Neural progenitor cell (in vitro differentiated cells): ENCODE data around the gene AQP5. TPM values are rescaled to one million over a fixed set of nuclear protein-coding genes. Genes with fewer than 3 reads are reported as not detected.

Experiments used
- DNase-seq: peaks from one replicate; pipeline ENCODE4 v3.0.0-alpha.2; 2016; ENCODE audit warnings: low spot score
- H2AFZ ChIP-seq: fragments of 200-600 bp; sonication (generic); replicated peaks from 2 replicates; pipeline ENCODE4 v1.6.1; 2016; ENCODE audit warnings: antibody characterized with exemption
- H3F3A ChIP-seq: fragments of 200-600 bp; sonication (generic); 2 replicates; pipeline ENCODE4 v1.6.1; 2016; ENCODE audit warnings: antibody characterized with exemption, low read depth
- H3K27ac ChIP-seq: fragments of 200-600 bp; sonication (generic); 2 replicates; pipeline ENCODE4 v1.5.1; 2016; ENCODE audit warnings: mild to moderate bottlenecking
- H3K27me3 ChIP-seq: fragments of 200-600 bp; sonication (generic); 2 replicates; pipeline ENCODE4 v1.6.1; 2016; ENCODE audit warnings: mild to moderate bottlenecking, moderate library complexity
- H3K36me3 ChIP-seq: fragments of 200-600 bp; sonication (generic); 2 replicates; pipeline ENCODE4 v1.5.1; 2016
- H3K4me1 ChIP-seq: fragments of 200-600 bp; sonication (generic); 2 replicates; pipeline ENCODE4 v1.6.1; 2016; ENCODE audit warnings: mixed run types
- H3K4me2 ChIP-seq: fragments of 200-600 bp; sonication (generic); 2 replicates; pipeline ENCODE4 v1.6.1; 2016
- H3K4me3 ChIP-seq: fragments of 200-600 bp; sonication (generic); 2 replicates; pipeline ENCODE4 v1.5.1; 2016
- H3K79me2 ChIP-seq: fragments of 200-600 bp; sonication (generic); 2 replicates; pipeline ENCODE4 v1.6.1; 2016; ENCODE audit warnings: low read depth
- H3K9ac ChIP-seq: fragments of 200-600 bp; sonication (generic); 2 replicates; pipeline ENCODE4 v1.6.1; 2016
- H3K9me3 ChIP-seq: fragments of 200-600 bp; sonication (generic); 2 replicates; pipeline ENCODE4 v1.5.1; 2016; ENCODE audit warnings: low read depth
- H4K20me1 ChIP-seq: fragments of 200-600 bp; sonication (generic); 2 replicates; pipeline ENCODE4 v1.6.1; 2016; ENCODE audit warnings: low read depth
- H3K27ac Mint-ChIP-seq: 3 replicates; pipeline ENCODE4 v1.8.0; 2021; ENCODE audit warnings: mixed read lengths
- H3K27me3 Mint-ChIP-seq: 2 replicates; pipeline ENCODE4 v1.8.0; 2022; ENCODE audit warnings: low read depth, mild to moderate bottlenecking, inconsistent platforms, moderate library complexity, mixed read lengths; ENCODE audit not compliant: insufficient read depth
- H3K36me3 Mint-ChIP-seq: 3 replicates; pipeline ENCODE4 v1.8.0; 2021; ENCODE audit warnings: mixed read lengths
- H3K4me1 Mint-ChIP-seq: 3 replicates; pipeline ENCODE4 v1.8.0; 2021; ENCODE audit warnings: mixed read lengths
- H3K4me3 Mint-ChIP-seq: 3 replicates; pipeline ENCODE4 v1.8.0; 2021; ENCODE audit warnings: mild to moderate bottlenecking, moderate library complexity, mixed read lengths
- H3K9me3 Mint-ChIP-seq: 3 replicates; pipeline ENCODE4 v1.8.0; 2020; ENCODE audit warnings: mixed read lengths
- EZH2 ChIP-seq: fragments of 200-600 bp; sonication (generic); IDR thresholded peaks from 2 replicates; pipeline ENCODE4 v1.6.1; 2017; ENCODE audit warnings: antibody characterized with exemption, mild to moderate bottlenecking, moderate library complexity
- EZH2phosphoT487 ChIP-seq: fragments of 200-600 bp; sonication (generic); IDR thresholded peaks from 2 replicates; pipeline ENCODE4 v1.6.1; 2017; ENCODE audit warnings: antibody characterized with exemption
- total RNA-seq: library from RNA; depleted of rRNA; stranded (reverse); fragments of >200 nt; gene quantifications from 2 replicates; pipeline ENCODE4 v1.2.3, GENCODE V29; 2015; ENCODE audit warnings: low replicate concordance
- TF ChIP-seq, protein P1 (sequence below): fragments of 200-600 bp; sonication (generic); IDR thresholded peaks from 2 replicates; pipeline ENCODE4 v1.5.1; 2017; ENCODE audit warnings: antibody characterized with exemption, mild to moderate bottlenecking

Gene AQP5
- total RNA-seq, 1 donor from 2014 or later, result not detected

DNA sequence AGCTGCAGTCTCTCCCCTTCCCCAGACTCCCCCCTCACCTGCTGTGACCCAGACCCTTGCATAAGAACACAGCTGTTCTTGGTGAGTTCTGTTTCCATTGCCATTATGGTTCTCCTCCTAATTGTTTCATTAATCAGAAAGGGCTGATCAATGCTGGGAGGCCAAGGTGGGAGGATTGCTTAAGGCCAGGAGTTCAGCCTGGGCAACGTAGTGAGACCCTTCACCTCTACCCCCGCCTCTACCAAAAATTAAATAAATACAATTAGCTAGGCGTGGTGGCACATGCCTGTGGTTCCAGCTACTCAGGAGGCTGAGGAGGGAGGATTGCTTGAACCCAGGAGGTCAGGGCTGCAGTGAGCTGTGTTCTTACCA lies 40.8 kb upstream of the AQP5 start:
- H3K9me3 ChIP-seq, result no peaks in the 10 kb centered on the region
- peaks cover 20% of the 10 kb centered on the region for H3K4me1 Mint-ChIP-seq
- no peak overlapping the region for H3K4me3 ChIP-seq
- H3F3A ChIP-seq, result no peaks in the 10 kb centered on the region
- H3K36me3 Mint-ChIP-seq, result no peaks in the 10 kb centered on the region
- H3K9ac ChIP-seq, result no peak overlapping the region
- H4K20me1 ChIP-seq, result no peaks in the 10 kb centered on the region
- H3K4me1 ChIP-seq, result no peaks in the 10 kb centered on the region
- H3K27ac Mint-ChIP-seq, result no peak overlapping the region
- H3K27me3 Mint-ChIP-seq, result peaks cover 13% of the 10 kb centered on the region
- no peak overlapping the region for H2AFZ ChIP-seq
- no peak for DNase-seq
- TF ChIP-seq, protein P1, sequence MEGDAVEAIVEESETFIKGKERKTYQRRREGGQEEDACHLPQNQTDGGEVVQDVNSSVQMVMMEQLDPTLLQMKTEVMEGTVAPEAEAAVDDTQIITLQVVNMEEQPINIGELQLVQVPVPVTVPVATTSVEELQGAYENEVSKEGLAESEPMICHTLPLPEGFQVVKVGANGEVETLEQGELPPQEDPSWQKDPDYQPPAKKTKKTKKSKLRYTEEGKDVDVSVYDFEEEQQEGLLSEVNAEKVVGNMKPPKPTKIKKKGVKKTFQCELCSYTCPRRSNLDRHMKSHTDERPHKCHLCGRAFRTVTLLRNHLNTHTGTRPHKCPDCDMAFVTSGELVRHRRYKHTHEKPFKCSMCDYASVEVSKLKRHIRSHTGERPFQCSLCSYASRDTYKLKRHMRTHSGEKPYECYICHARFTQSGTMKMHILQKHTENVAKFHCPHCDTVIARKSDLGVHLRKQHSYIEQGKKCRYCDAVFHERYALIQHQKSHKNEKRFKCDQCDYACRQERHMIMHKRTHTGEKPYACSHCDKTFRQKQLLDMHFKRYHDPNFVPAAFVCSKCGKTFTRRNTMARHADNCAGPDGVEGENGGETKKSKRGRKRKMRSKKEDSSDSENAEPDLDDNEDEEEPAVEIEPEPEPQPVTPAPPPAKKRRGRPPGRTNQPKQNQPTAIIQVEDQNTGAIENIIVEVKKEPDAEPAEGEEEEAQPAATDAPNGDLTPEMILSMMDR, result no peak
- TF ChIP-seq EZH2 (no peak), EZH2phosphoT487 (no peak)
- H3K36me3 ChIP-seq, result no peaks in the 10 kb centered on the region
- H3K4me3 Mint-ChIP-seq, result no peak overlapping the region
- no peaks in the 10 kb centered on the region for H3K9me3 Mint-ChIP-seq
- H3K27ac ChIP-seq, result no peak overlapping the region
- H3K4me2 ChIP-seq, result no peak overlapping the region
- no peaks in the 10 kb centered on the region for H3K27me3 ChIP-seq
- H3K79me2 ChIP-seq, result no peaks in the 10 kb centered on the region

DNA sequence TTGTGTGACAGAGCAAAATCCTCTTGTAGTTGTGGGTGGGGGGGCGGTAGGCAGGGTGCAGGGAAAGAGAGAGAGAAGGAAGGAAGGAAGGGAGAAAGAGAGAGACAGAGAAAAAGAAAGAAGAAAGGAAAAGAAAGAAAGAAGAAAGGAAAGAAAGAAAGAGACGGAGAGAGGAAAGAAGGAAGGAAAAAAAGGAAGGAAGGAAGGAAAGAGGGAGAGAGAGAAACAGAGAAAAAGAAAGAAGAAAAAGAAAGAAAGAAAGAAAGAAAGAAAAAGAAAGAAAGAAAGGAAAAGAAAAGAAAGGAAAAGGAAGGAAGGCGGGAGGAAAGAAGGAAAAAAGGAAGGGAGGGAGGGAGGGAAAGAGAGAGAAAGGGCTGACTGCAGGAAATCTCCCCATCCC lies 40.4 kb upstream of the AQP5 start:
- no peaks in the 10 kb centered on the region for H3K4me1 ChIP-seq
- H3F3A ChIP-seq, result no peaks in the 10 kb centered on the region
- H3K4me3 Mint-ChIP-seq, result no peak overlapping the region
- peaks cover 13% of the 10 kb centered on the region for H3K27me3 Mint-ChIP-seq
- H3K36me3 Mint-ChIP-seq, result no peaks in the 10 kb centered on the region
- no peak overlapping the region for H3K9ac ChIP-seq
- no peak overlapping the region for H3K27ac ChIP-seq
- no peaks in the 10 kb centered on the region for H3K36me3 ChIP-seq
- H3K4me3 ChIP-seq, result no peak overlapping the region
- no peak overlapping the region for H2AFZ ChIP-seq
- H3K4me1 Mint-ChIP-seq, result peaks cover 20% of the 10 kb centered on the region
- H3K9me3 Mint-ChIP-seq, result no peaks in the 10 kb centered on the region
- TF ChIP-seq EZH2 (no peak), EZH2phosphoT487 (no peak)
- TF ChIP-seq, protein P1, result no peak
- H3K27ac Mint-ChIP-seq, result no peak overlapping the region
- DNase-seq, result no peak
- H3K79me2 ChIP-seq, result no peaks in the 10 kb centered on the region
- H4K20me1 ChIP-seq, result no peaks in the 10 kb centered on the region
- H3K27me3 ChIP-seq, result no peaks in the 10 kb centered on the region
- H3K4me2 ChIP-seq, result no peak overlapping the region
- H3K9me3 ChIP-seq, result no peaks in the 10 kb centered on the region

DNA sequence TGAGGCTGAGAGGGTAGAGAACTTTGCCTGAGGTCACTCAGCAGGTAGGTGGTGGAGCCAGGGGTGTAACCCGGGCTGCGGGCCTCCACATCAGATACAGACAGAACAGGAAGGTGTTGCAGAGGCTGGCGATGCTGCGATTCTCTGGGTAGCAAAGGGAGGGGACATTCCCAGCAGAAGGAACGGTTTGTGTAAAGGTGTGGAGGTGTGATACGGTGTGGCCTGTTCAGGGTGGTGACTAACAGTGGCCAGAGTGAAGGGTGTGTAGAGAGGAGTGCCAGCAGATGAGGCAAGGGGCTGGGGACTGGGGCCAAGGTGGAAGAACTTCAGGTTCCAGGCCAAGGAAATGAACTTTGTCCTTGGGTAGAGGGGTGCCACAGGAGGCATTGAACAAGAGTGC lies 39.7 kb upstream of the AQP5 start:
- no peaks in the 10 kb centered on the region for H3K27me3 ChIP-seq
- no peak overlapping the region for H2AFZ ChIP-seq
- H3K4me1 ChIP-seq, result no peaks in the 10 kb centered on the region
- no peaks in the 10 kb centered on the region for H3K79me2 ChIP-seq
- Mint-ChIP-seq H3K27ac (no peak overlapping the region), H3K36me3 (no peaks in the 10 kb centered on the region), H3K27me3 (peaks cover 13% of the 10 kb centered on the region), H3K9me3 (no peaks in the 10 kb centered on the region), H3K4me1 (peaks cover 19% of the 10 kb centered on the region), H3K4me3 (no peak overlapping the region)
- H3K9ac ChIP-seq, result no peak overlapping the region
- TF ChIP-seq, protein P1, result no peak
- TF ChIP-seq EZH2phosphoT487 (no peak), EZH2 (no peak)
- no peak overlapping the region for H3K27ac ChIP-seq
- no peaks in the 10 kb centered on the region for H3F3A ChIP-seq
- no peak for DNase-seq
- no peaks in the 10 kb centered on the region for H3K9me3 ChIP-seq
- H3K36me3 ChIP-seq, result no peaks in the 10 kb centered on the region
- no peak overlapping the region for H3K4me3 ChIP-seq
- H3K4me2 ChIP-seq, result no peak overlapping the region
- H4K20me1 ChIP-seq, result no peaks in the 10 kb centered on the region
